Stimulated activated CD8-positive, alpha-beta memory T cell treated with anti-CD3 and anti-CD28 coated beads, Interleukin-12 subunit alpha, Interleukin-12 subunit beta, amount 100 ng/mL, for 24 hours (primary cell): Measurements from ENCODE around the gene SIK3.
"Not testable (repeated sequence)": the region's sequence is repeated elsewhere in the genome, so short reads cannot be mapped to it uniquely, and the experiment has no call there.

Experiments used
- DNase-seq: peaks from one replicate; pipeline ENCODE4 v3.0.0-alpha.2; 2020; ENCODE audit errors: extremely low read depth

Gene SIK3

DNA sequence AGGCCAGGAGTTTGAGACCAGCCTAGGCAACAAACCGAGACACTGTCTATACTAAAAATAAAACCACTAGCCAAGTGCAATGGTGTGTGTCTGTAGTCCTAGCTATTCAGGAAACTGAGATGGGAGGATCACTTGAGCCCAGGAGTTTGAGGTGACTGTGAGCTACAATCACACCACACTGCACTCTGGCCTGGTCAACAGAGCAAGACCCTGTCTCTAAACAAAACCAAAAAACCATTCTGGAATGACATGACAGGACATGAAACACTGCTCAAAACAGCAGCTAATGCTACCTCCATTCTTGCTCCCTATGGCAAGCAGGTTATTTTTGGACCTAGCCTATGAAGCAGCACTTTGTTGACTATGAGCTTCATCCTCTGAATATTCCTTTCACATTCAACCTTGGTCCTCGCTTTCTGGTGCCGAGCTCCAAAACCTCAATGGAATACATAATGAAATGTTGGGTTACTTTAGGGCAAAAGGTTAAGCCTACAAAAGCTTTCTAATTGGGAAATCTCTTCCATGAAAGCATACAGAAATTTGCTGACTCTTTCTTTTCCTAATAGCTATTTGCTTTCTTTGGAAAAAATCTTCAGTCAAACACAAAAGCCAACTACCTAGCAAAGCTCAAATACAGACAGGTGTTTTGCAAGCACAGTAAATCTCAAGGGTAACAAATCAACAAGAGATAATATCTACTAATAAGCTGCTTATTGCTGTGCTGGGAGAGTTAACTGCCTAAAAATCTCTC is 21.1 kb downstream of the SIK3 start:
- DNase-seq, result no peak

- no peak for DNase-seq
Measured at GRCh38 chr11:117075186-117075585, 23.0 kb downstream of the SIK3 start.

- no peak for DNase-seq
Measured at GRCh38 chr11:117074119-117074518, 24.1 kb downstream of the SIK3 start.

- no peak for DNase-seq
Measured at GRCh38 chr11:117073539-117073938, 24.7 kb downstream of the SIK3 start.

GRCh38 chr11:117072517-117073461 is 25.4 kb downstream of the SIK3 start:
- no peak for DNase-seq

- no peak for DNase-seq
Measured at GRCh38 chr11:117071344-117071787, 26.9 kb downstream of the SIK3 start.

DNA sequence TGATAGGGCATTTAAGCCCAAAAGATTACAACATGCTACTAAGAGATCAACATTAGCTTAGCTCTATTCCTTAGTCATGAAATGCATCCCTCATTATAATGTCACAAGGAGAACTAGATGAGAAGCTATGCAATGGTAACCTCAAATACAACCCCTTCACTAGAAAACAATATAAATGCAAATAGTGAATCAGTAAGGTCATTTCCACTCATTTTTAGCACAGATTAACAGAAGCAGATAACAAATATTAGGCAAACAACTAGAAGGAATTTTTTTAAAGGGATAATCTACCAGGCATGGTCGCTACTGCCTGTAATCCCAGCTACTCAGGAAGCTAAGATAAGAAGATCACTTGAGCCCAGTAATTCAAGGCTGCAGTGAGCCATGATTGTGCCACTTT is 28.2 kb downstream of the SIK3 start:
- DNase-seq, result no peak

DNA sequence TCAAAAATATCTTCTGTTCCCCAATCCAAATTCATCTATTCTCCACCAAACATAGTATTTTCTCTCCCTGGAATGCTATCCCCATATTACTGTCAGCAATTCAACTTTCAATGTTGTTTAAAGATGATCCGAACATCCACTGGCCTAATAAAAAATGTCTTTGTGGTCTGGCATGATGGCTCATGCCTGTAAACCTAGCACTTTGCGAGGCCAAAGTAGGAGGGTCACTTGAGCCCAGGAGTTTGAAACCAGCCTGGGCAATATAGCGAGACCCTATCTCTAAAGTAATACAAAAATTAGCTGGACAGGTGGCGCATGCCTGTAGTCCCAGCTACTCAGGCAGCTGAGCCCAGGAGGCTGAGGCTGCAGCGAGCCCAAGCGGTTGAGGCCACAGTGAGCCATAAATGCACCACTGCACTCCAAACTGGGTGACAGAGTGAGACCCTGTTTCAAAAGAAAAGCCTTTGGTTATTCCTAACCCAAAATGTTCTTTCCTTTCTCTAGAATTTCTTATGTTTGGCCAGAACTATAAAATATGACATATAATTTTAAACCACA is 29.8 kb downstream of the SIK3 start:
- no peak for DNase-seq

DNA sequence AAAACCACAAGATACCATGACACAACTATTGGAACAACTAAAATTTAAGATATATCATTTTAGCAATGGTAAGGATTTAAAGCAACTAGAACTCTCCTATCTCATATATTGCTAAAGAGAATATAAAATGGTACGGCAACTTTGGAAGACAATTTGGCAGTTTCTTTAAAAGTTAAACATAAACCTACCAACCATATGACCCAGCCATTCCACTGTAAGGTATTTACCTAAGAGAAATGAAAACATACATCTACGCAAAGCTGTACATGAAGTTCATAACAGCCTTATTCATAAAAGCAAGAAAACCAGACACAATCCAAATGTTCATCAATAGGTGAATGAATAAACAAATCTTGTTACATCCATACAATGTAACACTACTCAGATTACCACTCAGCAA is 31.3 kb downstream of the SIK3 start:
- DNase-seq, result no peak

DNA sequence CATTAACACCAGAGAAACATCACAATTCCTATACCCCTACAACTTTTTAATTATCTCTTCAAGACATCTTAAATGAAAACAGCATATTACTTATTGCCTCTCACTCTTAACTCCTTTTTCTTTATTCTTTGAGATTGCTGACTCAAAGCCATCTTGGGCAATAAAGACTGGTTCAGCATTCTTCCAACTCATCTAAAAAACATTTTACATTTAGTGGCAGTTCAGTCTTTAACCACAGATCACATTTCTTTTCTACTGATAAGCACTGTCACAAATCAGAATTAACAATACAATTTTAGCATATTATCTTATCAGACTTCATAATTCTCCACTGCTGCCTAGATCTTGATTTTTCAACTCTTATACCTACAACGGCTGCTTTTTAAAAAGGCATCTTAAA is 34.0 kb downstream of the SIK3 start:
- no peak for DNase-seq

GRCh38 chr11:117062498-117062897 is 35.7 kb downstream of the SIK3 start:
- DNase-seq, result no peak

- DNase-seq, result no peak
Measured at GRCh38 chr11:117061256-117061655, 37.0 kb downstream of the SIK3 start.

DNA sequence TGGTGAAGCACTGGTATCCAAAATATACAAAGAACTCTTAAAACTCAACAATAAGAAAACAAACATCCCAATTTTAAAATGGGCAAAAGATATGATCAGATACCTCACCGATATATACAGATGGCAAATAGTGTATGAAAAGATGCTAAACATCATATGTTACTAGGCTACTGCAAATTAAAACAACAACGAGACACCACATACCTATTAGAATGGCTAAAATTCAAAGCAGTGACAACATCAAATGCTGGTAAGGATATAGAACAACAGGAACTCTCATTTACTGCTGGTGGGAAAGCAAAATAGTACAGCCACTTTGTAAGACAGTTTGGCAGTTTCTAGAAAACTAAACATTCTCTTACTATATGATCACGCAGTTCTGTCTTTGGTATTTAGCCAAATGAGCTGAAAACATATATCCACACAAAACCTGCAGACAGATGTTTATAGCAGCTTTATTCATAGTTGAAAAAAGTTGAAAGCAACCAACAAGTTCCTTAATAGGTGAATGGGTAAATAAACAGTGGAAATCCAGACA is 38.5 kb downstream of the SIK3 start:
- no peak for DNase-seq

DNA sequence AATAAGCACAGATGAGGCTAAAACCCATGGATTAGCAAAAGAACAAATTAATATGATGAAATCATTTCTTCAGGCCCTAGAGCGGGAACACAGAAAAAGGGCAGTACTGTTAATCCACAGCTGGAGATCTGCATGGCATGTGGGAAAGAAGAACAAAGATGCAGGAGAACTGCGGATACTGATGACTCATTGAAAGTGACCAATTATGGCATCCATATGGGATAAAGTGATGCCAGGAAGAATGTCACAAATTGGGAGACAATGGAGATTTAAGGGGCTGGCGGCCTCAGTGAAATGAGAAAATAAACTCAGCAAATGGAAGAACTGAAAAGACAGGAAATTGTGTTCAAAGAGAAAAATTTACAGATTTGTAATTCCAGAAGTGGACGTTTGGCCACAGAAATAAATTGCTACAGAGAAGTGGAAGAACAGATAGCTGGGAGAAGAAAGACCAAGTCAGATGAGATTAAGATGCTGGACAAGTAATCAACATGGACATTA is 39.4 kb downstream of the SIK3 start:
- no peak for DNase-seq

DNA sequence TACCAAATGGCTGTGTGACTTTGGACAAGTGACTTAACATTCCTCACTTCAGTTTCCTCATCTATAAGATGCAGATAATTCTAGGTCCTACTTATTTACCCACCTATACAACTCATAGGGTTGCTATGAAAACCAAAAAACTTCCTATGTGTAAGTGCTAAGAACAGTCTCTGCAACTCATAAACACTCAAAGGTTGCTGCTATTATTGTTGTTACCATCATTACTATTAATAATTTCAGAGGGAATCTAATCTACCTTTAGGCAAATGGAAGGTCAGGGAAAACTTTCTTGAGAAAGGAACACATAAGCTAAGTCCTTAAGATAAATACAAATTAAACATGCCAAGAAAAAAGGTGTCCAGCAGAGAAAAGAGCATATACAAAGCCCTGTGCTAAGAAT is 40.5 kb downstream of the SIK3 start:
- no peak for DNase-seq

GRCh38 chr11:117057317-117057716 is 40.9 kb downstream of the SIK3 start:
- DNase-seq, result no peak

DNA sequence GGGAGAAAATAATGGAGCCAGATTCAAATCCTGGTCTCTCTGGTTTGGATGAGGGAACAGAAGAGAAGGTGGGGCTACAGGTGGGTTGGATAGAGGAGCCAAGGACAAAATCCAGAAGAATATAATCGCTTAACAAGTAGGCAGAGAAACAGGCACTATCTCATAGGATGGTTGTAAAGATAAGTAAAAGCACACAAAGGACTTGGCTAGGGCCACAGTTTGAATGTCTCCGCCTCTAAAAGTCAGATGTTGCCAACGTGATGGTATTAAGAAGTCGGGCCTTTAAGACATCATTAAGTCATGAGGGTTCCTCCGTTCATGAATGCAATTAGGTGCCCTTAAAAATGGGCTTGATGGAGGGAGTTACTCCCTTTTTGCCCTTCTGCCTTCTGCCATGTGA is 42.8 kb downstream of the SIK3 start:
- DNase-seq, result no peak

DNA sequence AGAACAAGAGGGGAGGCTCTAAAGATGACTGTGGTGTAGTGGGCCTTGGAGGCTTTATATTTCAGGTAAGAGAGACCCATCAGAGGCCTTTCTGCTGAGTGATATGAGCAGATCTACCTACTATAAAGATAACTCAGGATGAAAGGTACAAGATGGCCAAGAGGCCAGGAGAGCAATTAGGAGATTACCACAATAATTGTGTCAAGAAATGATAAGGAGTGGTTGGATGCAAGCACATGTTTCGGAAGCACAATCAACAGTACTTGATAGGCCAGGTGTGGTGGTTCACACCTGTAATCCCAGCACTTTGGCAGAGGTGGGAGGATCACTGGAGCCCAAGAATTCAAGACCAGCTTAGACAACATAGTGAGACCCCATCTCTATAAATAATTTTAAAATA is 43.8 kb downstream of the SIK3 start:
- DNase-seq, result no peak

- DNase-seq, result no peak
Measured at GRCh38 chr11:117052196-117053149, 45.8 kb downstream of the SIK3 start.

GRCh38 chr11:117050121-117050520 is 48.1 kb downstream of the SIK3 start:
- not testable (repeated sequence) for DNase-seq

GRCh38 chr11:117046627-117047026 is 51.6 kb downstream of the SIK3 start:
- not testable (repeated sequence) for DNase-seq
